GM12878 (cell line): ENCODE measurements around the gene BTBD19. TPM values are rescaled to one million over a fixed set of nuclear protein-coding genes. Genes with fewer than 3 reads are reported as not detected.

Source experiments
- ATAC-seq: fragments of 200-7000 bp; cut with Tn5 transposase; 3 replicates; pipeline ENCODE4 v1.9.1; 2020; ENCODE audit warnings: mild to moderate bottlenecking, moderate library complexity
- BruUV-seq: library from RNA; stranded (reverse); fragments of 400-500 nt; replicated peaks from 2 replicates; lab custom pipeline; 2021; lab: Mats Ljungman, UMichigan
- CTCF ChIA-PET: fragments of 300-600 bp; sonication (Branson Sonifier 250); formaldehyde crosslinking; extraction: SDS; loops from one replicate; lab custom pipeline; 2021; ENCODE audit warnings: inconsistent platforms; lab: Yijun Ruan, JAX
- POLR2A ChIA-PET: fragments of 350-600 bp; formaldehyde crosslinking; extraction: SDS; loops from one replicate; lab custom pipeline; 2021; ENCODE audit warnings: inconsistent platforms; lab: Charles Lee
- RAD21 ChIA-PET: fragments of 300-600 bp; sonication (Branson Sonifier 250); formaldehyde crosslinking; loops from one replicate; lab custom pipeline; 2023; ENCODE audit warnings: antibody characterized with exemption; ENCODE audit not compliant: unreplicated experiment; lab: Charles Lee
- SMC1A ChIA-PET: fragments of 300-600 bp; sonication (Branson Sonifier 250); formaldehyde crosslinking; loops from one replicate; lab custom pipeline; 2023; ENCODE audit not compliant: unreplicated experiment, uncharacterized antibody; lab: Charles Lee
- DNase-seq: peaks from one replicate; pipeline ENCODE4 v3.0.0-alpha.2; 2011; ENCODE audit warnings: low read depth, low spot score
- FAIRE-seq: peaks from 3 replicates; lab custom pipeline; 2011; peaks lifted over from hg19 to GRCh38; lab: Jason Lieb, UNC
- H2AFZ ChIP-seq: 2 replicates; pipeline ENCODE4 v1.6.0; 2011; ENCODE audit warnings: low read depth, low read length, control low read depth; ENCODE audit not compliant: control insufficient read depth
- H3K27ac ChIP-seq: 2 replicates; pipeline ENCODE4 v1.5.1; 2011; ENCODE audit warnings: control low read depth; ENCODE audit not compliant: control insufficient read depth, insufficient read depth
- H3K27me3 ChIP-seq, 2 experiments: replicated peaks in 1 of 2; 2 replicates each; pipeline versions ENCODE4 v1.6.0 to v1.6.1; 2011; ENCODE audit warnings: low read length in 1 of 2; ENCODE audit not compliant: control insufficient read depth in 2 of 2, insufficient read depth in 2 of 2
- H3K36me3 ChIP-seq, 2 experiments: 2 replicates each; pipeline ENCODE4 v1.5.1; 2011; ENCODE audit warnings: low read length in 1 of 2; ENCODE audit not compliant: control insufficient read depth in 2 of 2, insufficient read depth in 2 of 2
- H3K4me1 ChIP-seq: 2 replicates; pipeline ENCODE4 v1.6.1; 2011; ENCODE audit warnings: mild to moderate bottlenecking, low read length, moderate library complexity, mixed read lengths; ENCODE audit not compliant: control insufficient read depth, insufficient read depth
- H3K4me2 ChIP-seq: 2 replicates; pipeline ENCODE4 v1.6.0; 2011; ENCODE audit warnings: control low read depth; ENCODE audit not compliant: control insufficient read depth, insufficient read depth
- H3K4me3 ChIP-seq: fragments of 200-600 bp; sonication (generic); 2 replicates; pipeline ENCODE4 v1.5.1; 2016
- H3K79me2 ChIP-seq: 2 replicates; pipeline ENCODE4 v1.6.0; 2011; ENCODE audit warnings: low read length; ENCODE audit not compliant: control insufficient read depth, insufficient read depth
- H3K9ac ChIP-seq: 2 replicates; pipeline ENCODE4 v1.8.0; 2011; ENCODE audit warnings: low read length, control low read depth, mixed read lengths; ENCODE audit not compliant: control insufficient read depth, insufficient read depth
- H3K9me3 ChIP-seq: replicated peaks from 3 replicates; pipeline ENCODE4 v1.5.1; 2011; ENCODE audit warnings: mild to moderate bottlenecking, low read length; ENCODE audit not compliant: control insufficient read depth, insufficient read depth
- H4K20me1 ChIP-seq: 2 replicates; pipeline ENCODE4 v1.6.0; 2011; ENCODE audit not compliant: control insufficient read depth, insufficient read depth
- E2F4 ChIP-seq: IDR thresholded peaks from 2 replicates; pipeline ENCODE4 v1.6.1; 2012; ENCODE audit warnings: low read depth, low read length, improper control_type of control experiment
- EGR1 ChIP-seq, 2 experiments: IDR thresholded peaks; 1 replicate in 1 of 2; 2 replicates in 1 of 2; pipeline ENCODE4 v1.6.1; 2011 to 2012; ENCODE audit warnings: low read depth in 2 of 2, low read length in 2 of 2, borderline replicate concordance in 1 of 2, mild to moderate bottlenecking in 1 of 2, moderate library complexity in 1 of 2
- MLLT1 ChIP-seq: fragments of 450-650 bp; IDR thresholded peaks from 2 replicates; pipeline ENCODE4 v1.6.1; 2016; ENCODE audit warnings: mild to moderate bottlenecking
- PML ChIP-seq: IDR thresholded peaks from 2 replicates; pipeline ENCODE4 v1.6.1; 2012; ENCODE audit warnings: low read length, inconsistent platforms
- POLR2A ChIP-seq: IDR thresholded peaks from 2 replicates; pipeline ENCODE4 v1.6.1; 2011; ENCODE audit warnings: low read depth, mild to moderate bottlenecking, low read length
- RELA ChIP-seq: fragments of 450-650 bp; IDR thresholded peaks from 2 replicates; pipeline ENCODE4 v1.8.0; 2014; ENCODE audit warnings: borderline replicate concordance; ENCODE audit not compliant: partially characterized antibody
- TCF12 ChIP-seq: IDR thresholded peaks from 2 replicates; pipeline ENCODE4 v1.6.1; 2011; ENCODE audit warnings: low read depth, mild to moderate bottlenecking, low read length
- ZNF592 ChIP-seq: fragments of 450-650 bp; IDR thresholded peaks from 2 replicates; pipeline ENCODE4 v1.6.1; 2017; ENCODE audit warnings: mild to moderate bottlenecking, moderate library complexity
- WGBS: methylation state at CpG from one replicate; pipeline ENCODE4 v1.1.6; 2016; ENCODE audit warnings: low lambda C conversion rate; ENCODE audit not compliant: insufficient replicate concordance, insufficient coverage; ENCODE audit errors: missing lambda C conversion rate; 5-methylcytosine and 5-hydroxymethylcytosine counted together
- in situ Hi-C: fragments of 300-500 bp; cut with MboI; formaldehyde crosslinking; loops from 9 replicates; pipeline ENCODE4 v1.14.3; 2018; ENCODE audit warnings: mixed read lengths
- intact Hi-C: fragments of 100-400 bp; cut with micrococcal nuclease; formaldehyde crosslinking; loops from one replicate; pipeline ENCODE4 v1.14.2; 2022; ENCODE audit not compliant: unreplicated experiment
- polyA plus RNA-seq, 11 experiments: library from polyadenylated mRNA; depleted of rRNA in 4 of 11; unstranded in 6 of 11; stranded (reverse) in 5 of 11; fragments of >200 nt; fragmentation: Nextera tagmentation in 4 of 11; fragmentation: Illumina TruSeq in 1 of 11; extraction: Ambion mirVana in 4 of 11; extraction: Trizol in 1 of 11; gene quantifications; 1 replicate in 1 of 11; 2 replicates in 10 of 11; pipeline versions ENCODE4 v1.2.1 to v1.2.3, GENCODE V29; 2011 to 2016; ENCODE audit warnings: inconsistent platforms in 2 of 11, missing spikeins in 2 of 11, low read depth in 1 of 11
- total RNA-seq, 4 experiments: library from RNA; depleted of rRNA in 3 of 4; stranded (reverse); fragments of >200 nt in 3 of 4; fragmentation: Illumina TruSeq in 1 of 4; extraction: Trizol in 1 of 4; gene quantifications; 2 replicates each; pipeline versions ENCODE4 v1.2.1 to v1.2.3, GENCODE V29; 2013 to 2021

The BTBD19 gene
- total and polyA plus RNA-seq, 10 of the 15 experiments (the other 5 are each of a cell fraction or from before 2014, with no cell fraction given): 0.13 to 2.7 (median 0.42) TPM

- Histone ChIP-seq H3K9me3 (no peaks in the 10 kb centered on the region), H3K4me2 (no peak overlapping the region), H3K9ac (no peak overlapping the region), H2AFZ (no peak overlapping the region), H3K27me3 (no peaks in the 10 kb centered on the region), H3K27ac (no peak overlapping the region), H3K79me2 (no peaks in the 10 kb centered on the region), H3K4me3 (no peak overlapping the region), H3K4me1 (peaks cover 14% of the 10 kb centered on the region), H4K20me1 (no peaks in the 10 kb centered on the region), H3K36me3 (peaks cover 46 to 62% of the 10 kb centered on the region in 2 experiments)
- TF ChIP-seq EGR1 (IDR thresholded peaks at IDR 0.05; ENCODE audit: borderline replicate concordance in 1 of 2, low read depth in 2 of 2, low read length in 2 of 2) (no peak), TCF12 (no peak), POLR2A (peak; percentile 49; the same call in 1 of the 2 replicates), E2F4 (no peak), MLLT1 (no peak), RELA (no peak), ZNF592 (no peak), PML (no peak)
- POLR2A ChIA-PET: interaction anchor here (0.5 to 1.7 kb wide), 2 partner anchors 14 to 16 kb away, joined by 3 to 8 read pairs; partner anchors contain the start of gene RPS8
- no peak for ATAC-seq
- in situ Hi-C loops: no loop called here
- RAD21 ChIA-PET: interaction anchor here (0.5 kb wide), 1 partner anchor 31 kb away, joined by 3 read pairs; no protein-coding TSS in a partner anchor
- SMC1A ChIA-PET: interaction anchor here (2.1 kb wide), 1 partner anchor 15 kb away, joined by 5 read pairs; no protein-coding TSS in a partner anchor
- FAIRE-seq: no peak
- BruUV-seq: no TSS peak
- WGBS: 85% methylated on average over 11 of the region's 11 CpGs
- CTCF ChIA-PET: interaction anchor here (1.0 kb wide), 2 partner anchors 25 to 30 kb away, joined by 3 to 4 read pairs; no protein-coding TSS in a partner anchor
- intact Hi-C loops: no loop called here
- DNase-seq: no peak
These were observed 49.2 kb upstream of the BTBD19 start for GRCh38 chr1:44759077-44759476.
